Upper lobe of left lung (tissue), 6 donors: ENCODE results near the gene ALCAM. TPM values are rescaled to one million over a fixed set of nuclear protein-coding genes. Genes with fewer than 3 reads are reported as not detected.

Source experiments
- ATAC-seq, 2 donors: fragments of 200-7000 bp; cut with Tn5 transposase; one replicate each; pipeline ENCODE4 v1.9.1; 2022; ENCODE audit warnings: mild to moderate bottlenecking in 2 of 2, moderate library complexity in 2 of 2; ENCODE audit not compliant: low FRiP score in 2 of 2
- DNase-seq, 2 donors: peaks; one replicate each; pipeline ENCODE4 v3.0.0-alpha.2; 2019 to 2020
- H3K27ac ChIP-seq, 4 donors: fragments of 200-600 bp; sonication (generic); one replicate each; pipeline ENCODE4 v1.5.1; 2016 to 2019
- H3K27me3 ChIP-seq, 4 donors: fragments of 200-600 bp; sonication (generic); one replicate each; pipeline ENCODE4 v1.5.1; 2017 to 2019
- H3K36me3 ChIP-seq, 4 donors: fragments of 200-600 bp; sonication (generic); one replicate each; pipeline ENCODE4 v1.5.1; 2016 to 2019
- H3K4me1 ChIP-seq, 4 donors: fragments of 200-600 bp; sonication (generic); one replicate each; pipeline ENCODE4 v1.5.1; 2018 to 2019
- H3K4me3 ChIP-seq, 4 donors: fragments of 200-600 bp; sonication (generic); one replicate each; pipeline ENCODE4 v1.5.1; 2017 to 2019; ENCODE audit warnings: mild to moderate bottlenecking in 2 of 4, moderate library complexity in 1 of 4
- H3K9me3 ChIP-seq, 4 donors: fragments of 200-600 bp; sonication (generic); one replicate each; pipeline ENCODE4 v1.5.1; 2018 to 2019
- EP300 ChIP-seq, 4 donors: sonication (generic); formaldehyde crosslinking; IDR thresholded peaks; one replicate each; pipeline ENCODE4 v1.5.1; 2017; ENCODE audit warnings: antibody characterized with exemption in 4 of 4, control low read depth in 2 of 4
- POLR2A ChIP-seq, 4 donors: fragments of 450-650 bp; IDR thresholded peaks; one replicate each; pipeline ENCODE4 v1.5.1; 2016 to 2017; ENCODE audit warnings: antibody characterized with exemption in 4 of 4, mild to moderate bottlenecking in 2 of 4
- POLR2AphosphoS5 ChIP-seq, 2 donors: sonication (generic); formaldehyde crosslinking; IDR thresholded peaks; one replicate each; pipeline ENCODE4 v1.5.1; 2017; ENCODE audit warnings: antibody characterized with exemption in 2 of 2
- WGBS, 2 donors: methylation state at CpG; one replicate each; pipeline ENCODE4 v1.1.5; 2017 to 2018; 5-methylcytosine and 5-hydroxymethylcytosine counted together
- total RNA-seq, 6 donors: library from RNA; depleted of rRNA in 4 of 6; stranded (reverse); fragments of >200 nt in 4 of 6; gene quantifications; one replicate each; pipeline versions ENCODE4 v1.1.0 to v1.2.1, GENCODE V29; 2016 to 2021
- TF ChIP-seq, protein P1 (sequence below), 6 experiments: fragments of 450-650 bp in 4 of 6; fragments of 200-600 bp in 2 of 6; sonication (generic) in 2 of 6; IDR thresholded peaks; one replicate each; pipeline ENCODE4 v1.5.1; 2016 to 2019; ENCODE audit warnings: antibody characterized with exemption in 6 of 6
- donor health status: DM: no; HTN: no; CAD: no; lungs with moderate emphysema.
- donor health status: DM: no; HTN: yes; CAD: no; lungs with severe emphysema.

ALCAM gene
- total RNA-seq, 6 donors from 2014 or later, result 129 to 390 (median 186) TPM

DNA sequence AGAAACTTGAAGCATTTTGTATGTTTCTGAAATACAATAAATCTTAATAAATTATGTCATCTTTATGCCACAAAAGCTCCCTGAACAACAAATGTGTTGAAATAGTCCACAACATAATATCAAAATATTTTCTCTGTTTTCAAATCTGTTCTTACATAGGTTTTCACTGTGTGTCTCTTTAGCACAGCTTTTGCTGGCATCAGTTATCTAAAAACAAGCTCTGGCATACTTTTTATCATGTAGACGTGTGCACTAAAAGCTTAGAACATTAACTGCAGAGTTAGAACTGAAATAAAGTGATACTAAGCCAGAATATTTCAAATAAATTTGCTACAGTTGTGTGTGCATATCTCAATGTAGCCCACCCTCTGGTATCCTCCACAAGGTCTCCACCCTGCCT lies 41.8 kb upstream of the ALCAM start:
- Histone ChIP-seq H3K4me1 (no peaks in the 10 kb centered on the region), H3K27ac (no peak overlapping the region), H3K4me3 (no peak overlapping the region), H3K36me3 (no peaks in the 10 kb centered on the region), H3K27me3 (no peaks in the 10 kb centered on the region), H3K9me3 (no peaks in the 10 kb centered on the region)
- WGBS, 2 donors, result 71 to 84% methylated on average over 1 of the region's 1 CpG
- DNase-seq, result no peak
- ATAC-seq, result no peak
- TF ChIP-seq POLR2A (IDR thresholded peaks at IDR 0.05) (no peak), EP300 (IDR thresholded peaks at IDR 0.05) (no peak), POLR2AphosphoS5 (IDR thresholded peaks at IDR 0.05) (no peak)
- TF ChIP-seq, protein P1, sequence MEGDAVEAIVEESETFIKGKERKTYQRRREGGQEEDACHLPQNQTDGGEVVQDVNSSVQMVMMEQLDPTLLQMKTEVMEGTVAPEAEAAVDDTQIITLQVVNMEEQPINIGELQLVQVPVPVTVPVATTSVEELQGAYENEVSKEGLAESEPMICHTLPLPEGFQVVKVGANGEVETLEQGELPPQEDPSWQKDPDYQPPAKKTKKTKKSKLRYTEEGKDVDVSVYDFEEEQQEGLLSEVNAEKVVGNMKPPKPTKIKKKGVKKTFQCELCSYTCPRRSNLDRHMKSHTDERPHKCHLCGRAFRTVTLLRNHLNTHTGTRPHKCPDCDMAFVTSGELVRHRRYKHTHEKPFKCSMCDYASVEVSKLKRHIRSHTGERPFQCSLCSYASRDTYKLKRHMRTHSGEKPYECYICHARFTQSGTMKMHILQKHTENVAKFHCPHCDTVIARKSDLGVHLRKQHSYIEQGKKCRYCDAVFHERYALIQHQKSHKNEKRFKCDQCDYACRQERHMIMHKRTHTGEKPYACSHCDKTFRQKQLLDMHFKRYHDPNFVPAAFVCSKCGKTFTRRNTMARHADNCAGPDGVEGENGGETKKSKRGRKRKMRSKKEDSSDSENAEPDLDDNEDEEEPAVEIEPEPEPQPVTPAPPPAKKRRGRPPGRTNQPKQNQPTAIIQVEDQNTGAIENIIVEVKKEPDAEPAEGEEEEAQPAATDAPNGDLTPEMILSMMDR (IDR thresholded peaks at IDR 0.05), result no peak

DNA sequence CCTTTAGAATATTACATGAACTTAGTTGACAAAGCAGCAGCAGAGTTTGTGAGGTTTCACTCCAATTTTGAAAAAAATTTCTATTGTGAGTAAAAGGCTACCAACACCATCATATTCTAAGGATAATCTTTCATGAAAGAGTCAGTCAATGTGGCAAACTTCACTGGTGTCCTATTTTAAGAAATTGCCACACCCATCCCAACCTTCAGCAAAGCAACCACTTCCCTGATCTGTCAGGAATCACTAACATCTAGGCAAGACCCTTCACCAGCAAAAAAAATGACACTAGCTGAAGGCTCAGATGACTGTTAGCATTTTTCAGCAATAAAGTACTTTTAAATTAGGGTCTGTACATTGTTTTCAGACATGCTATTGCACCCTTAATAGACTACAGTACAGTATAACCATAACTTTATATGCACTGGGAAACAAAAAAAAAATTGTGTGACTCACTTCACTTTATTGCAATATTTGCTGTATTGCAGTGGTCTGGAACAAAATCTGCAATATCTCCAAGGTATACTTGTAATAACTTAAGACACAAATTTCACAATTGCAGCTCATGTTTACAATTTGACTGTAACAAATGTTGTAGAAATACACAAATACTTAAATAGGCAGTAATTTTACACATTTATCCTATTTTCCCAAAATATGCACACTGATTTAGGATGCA lies 38.9 kb upstream of the ALCAM start:
- H3K4me3 ChIP-seq, result no peak overlapping the region
- H3K27ac ChIP-seq, result no peak overlapping the region
- ATAC-seq, result no peak
- no peak for TF ChIP-seq EP300 (IDR thresholded peaks at IDR 0.05)
- TF ChIP-seq POLR2A (IDR thresholded peaks at IDR 0.05), result no peak
- TF ChIP-seq, protein P1 (IDR thresholded peaks at IDR 0.05), result no peak
- no peak for TF ChIP-seq POLR2AphosphoS5 (IDR thresholded peaks at IDR 0.05)
- peaks cover 0 to 7% (median 3%) of the 10 kb centered on the region in 4 donors for H3K9me3 ChIP-seq
- DNase-seq, result no peak
- no peaks in the 10 kb centered on the region for H3K27me3 ChIP-seq
- no peaks in the 10 kb centered on the region for H3K36me3 ChIP-seq
- H3K4me1 ChIP-seq, result no peaks in the 10 kb centered on the region

DNA sequence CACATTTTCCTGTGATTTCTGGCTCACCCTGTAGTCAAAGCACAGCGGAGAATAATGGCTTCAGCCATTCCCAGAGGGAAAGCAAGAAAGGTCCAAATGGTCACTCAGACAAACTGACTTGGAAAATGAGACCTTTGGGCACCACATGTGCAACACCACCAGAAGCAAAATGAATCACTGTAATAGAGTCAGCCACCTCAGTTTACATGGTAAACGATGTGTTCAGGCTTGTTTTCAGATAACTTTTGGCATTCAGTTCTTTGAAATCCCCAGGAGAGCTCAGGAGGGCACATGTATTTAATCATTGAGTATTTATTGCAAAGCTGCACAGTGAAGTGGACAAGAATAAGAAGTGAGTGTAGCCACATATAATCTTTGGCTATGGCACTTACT lies 38.4 kb upstream of the ALCAM start:
- H3K27me3 ChIP-seq, result no peaks in the 10 kb centered on the region
- H3K4me3 ChIP-seq, result no peak overlapping the region
- H3K9me3 ChIP-seq, result peaks cover 0 to 11% (median 5%) of the 10 kb centered on the region in 4 donors
- TF ChIP-seq POLR2A (IDR thresholded peaks at IDR 0.05) (no peak), POLR2AphosphoS5 (IDR thresholded peaks at IDR 0.05) (no peak), EP300 (IDR thresholded peaks at IDR 0.05) (no peak)
- TF ChIP-seq, protein P1 (IDR thresholded peaks at IDR 0.05), result no peak
- H3K27ac ChIP-seq, result no peak overlapping the region
- no peaks in the 10 kb centered on the region for H3K36me3 ChIP-seq
- no peak for ATAC-seq
- H3K4me1 ChIP-seq, result no peaks in the 10 kb centered on the region
- WGBS, 2 donors, result 71 to 86% methylated on average over 2 of the region's 2 CpGs
- DNase-seq, result no peak

DNA sequence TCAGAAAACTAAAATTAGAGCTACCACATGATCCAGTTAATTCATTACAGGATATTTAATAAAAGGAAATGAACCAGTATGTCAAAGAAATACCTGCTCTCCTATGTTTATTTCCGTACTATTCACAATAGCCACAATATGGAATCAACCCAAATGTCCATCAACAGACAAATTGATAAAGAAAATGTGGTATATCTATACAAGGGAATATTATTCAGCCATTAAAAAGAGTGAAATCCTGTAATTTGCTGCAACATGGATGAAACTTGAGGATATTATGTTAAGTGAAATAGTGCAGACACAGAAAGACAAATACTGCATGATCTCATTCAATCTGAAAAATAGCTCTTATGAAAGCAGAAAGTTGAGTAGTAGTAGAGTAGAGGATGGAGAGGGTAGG lies 33.7 kb upstream of the ALCAM start:
- H3K36me3 ChIP-seq, result no peaks in the 10 kb centered on the region
- H3K4me3 ChIP-seq, result no peak overlapping the region
- H3K27ac ChIP-seq, result no peak overlapping the region
- WGBS, 2 donors, result 76 to 84% methylated on average over 1 of the region's 1 CpG
- DNase-seq (no peak), ATAC-seq (no peak)
- H3K27me3 ChIP-seq, result no peaks in the 10 kb centered on the region
- peaks cover 0 to 11% (median 5%) of the 10 kb centered on the region in 4 donors for H3K9me3 ChIP-seq
- no peak for TF ChIP-seq EP300 (IDR thresholded peaks at IDR 0.05)
- TF ChIP-seq, protein P1 (IDR thresholded peaks at IDR 0.05), result no peak
- TF ChIP-seq POLR2AphosphoS5 (IDR thresholded peaks at IDR 0.05), result no peak
- TF ChIP-seq POLR2A (IDR thresholded peaks at IDR 0.05), result no peak
- H3K4me1 ChIP-seq, result no peaks in the 10 kb centered on the region
